Peyer's patch (tissue), 4 donors: ENCODE measurements around the gene KRT80. TPM values are rescaled to one million over a fixed set of nuclear protein-coding genes. Genes with fewer than 3 reads are reported as not detected.

Experiments used
- DNase-seq, 3 donors: peaks; one replicate each; pipeline ENCODE4 v3.0.0-alpha.2; 2017 to 2019
- H3K27ac ChIP-seq, 4 donors: fragments of 200-600 bp; sonication (generic); one replicate each; pipeline ENCODE4 v1.5.1; 2016 to 2019
- H3K27me3 ChIP-seq, 2 donors: fragments of 200-600 bp; sonication (generic); one replicate each; pipeline ENCODE4 v1.5.1; 2019
- H3K36me3 ChIP-seq, 3 donors: fragments of 200-600 bp; sonication (generic); one replicate each; pipeline ENCODE4 v1.5.1; 2016 to 2019
- H3K4me1 ChIP-seq, 4 donors: fragments of 200-600 bp; sonication (generic); one replicate each; pipeline ENCODE4 v1.5.1; 2016 to 2019
- H3K4me3 ChIP-seq, 4 donors: fragments of 200-600 bp; sonication (generic); 1 replicate in 3 of 4; 2 replicates in 1 of 4; pipeline ENCODE4 v1.5.1; 2016 to 2019; ENCODE audit warnings: mild to moderate bottlenecking in 1 of 4
- H3K9me3 ChIP-seq, 4 donors: fragments of 200-600 bp; sonication (generic); one replicate each; pipeline ENCODE4 v1.5.1; 2016 to 2019; ENCODE audit warnings: mild to moderate bottlenecking in 1 of 4
- POLR2A ChIP-seq, 2 donors: fragments of 450-650 bp; IDR thresholded peaks; one replicate each; pipeline ENCODE4 v1.5.1; 2017; ENCODE audit warnings: antibody characterized with exemption in 2 of 2, mild to moderate bottlenecking in 2 of 2, moderate library complexity in 2 of 2
- total RNA-seq, 4 donors: library from RNA; depleted of rRNA; stranded (reverse); fragments of >200 nt; gene quantifications; one replicate each; pipeline ENCODE4 v1.1.0, GENCODE V29; 2016
- TF ChIP-seq, protein P1 (sequence below), 6 experiments: fragments of 450-650 bp in 4 of 6; fragments of 200-600 bp in 2 of 6; sonication (generic) in 1 of 6; IDR thresholded peaks; one replicate each; pipeline ENCODE4 v1.5.1; 2017 to 2019; ENCODE audit warnings: antibody characterized with exemption in 6 of 6, mild to moderate bottlenecking in 3 of 6, moderate library complexity in 1 of 6

The KRT80 gene
- total RNA-seq, 4 donors from 2014 or later, result 0.13 to 0.38 TPM; not detected in 2

DNA sequence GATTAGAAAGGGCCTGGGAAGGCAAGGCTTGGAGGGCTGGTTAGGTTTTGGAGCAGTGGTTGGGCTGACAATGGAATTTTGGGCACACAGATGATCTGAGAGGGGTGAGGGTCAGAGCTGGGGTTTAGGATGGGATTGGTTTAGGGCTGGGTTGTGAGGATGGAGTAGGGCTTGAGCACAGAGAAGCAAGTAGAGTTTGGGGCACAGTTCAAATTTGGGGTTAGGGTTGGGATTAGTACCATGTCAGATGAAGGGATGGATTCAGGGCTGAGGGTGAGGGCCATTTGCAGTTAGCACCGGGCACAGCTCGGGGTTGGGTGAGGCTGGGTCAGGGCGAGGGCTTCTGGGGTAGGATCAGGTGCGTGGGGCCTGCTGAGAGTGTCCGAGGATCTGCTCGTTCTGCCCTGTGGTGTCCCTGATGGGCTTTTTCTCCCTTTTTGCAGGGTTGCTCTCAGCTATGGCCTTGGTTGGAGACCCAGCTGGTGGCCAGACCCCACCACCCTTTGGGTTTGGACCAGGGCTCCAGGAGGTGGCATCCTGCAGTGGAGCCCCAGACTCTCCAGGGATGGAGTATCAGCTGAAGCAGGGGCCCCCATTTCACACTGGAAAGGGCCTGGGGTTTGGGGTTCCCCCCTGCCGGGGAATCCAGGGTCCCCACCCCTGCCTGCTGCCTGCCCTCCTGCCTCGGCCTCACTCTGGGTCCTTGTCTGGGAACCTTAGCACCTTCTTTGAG is 45.6 kb downstream of the KRT80 start:
- Histone ChIP-seq H3K4me1 (peaks cover 0 to 47% (median 14%) of the 10 kb centered on the region in 4 donors), H3K27me3 (no peaks in the 10 kb centered on the region), H3K27ac (peak overlapping the region in 3 of 4 donors; percentile 83 to 90 (median 86)), H3K36me3 (no peaks in the 10 kb centered on the region), H3K4me3 (no peak overlapping the region), H3K9me3 (no peaks in the 10 kb centered on the region)
- no peak for DNase-seq
- no peak for TF ChIP-seq POLR2A (IDR thresholded peaks at IDR 0.05)
- TF ChIP-seq, protein P1, sequence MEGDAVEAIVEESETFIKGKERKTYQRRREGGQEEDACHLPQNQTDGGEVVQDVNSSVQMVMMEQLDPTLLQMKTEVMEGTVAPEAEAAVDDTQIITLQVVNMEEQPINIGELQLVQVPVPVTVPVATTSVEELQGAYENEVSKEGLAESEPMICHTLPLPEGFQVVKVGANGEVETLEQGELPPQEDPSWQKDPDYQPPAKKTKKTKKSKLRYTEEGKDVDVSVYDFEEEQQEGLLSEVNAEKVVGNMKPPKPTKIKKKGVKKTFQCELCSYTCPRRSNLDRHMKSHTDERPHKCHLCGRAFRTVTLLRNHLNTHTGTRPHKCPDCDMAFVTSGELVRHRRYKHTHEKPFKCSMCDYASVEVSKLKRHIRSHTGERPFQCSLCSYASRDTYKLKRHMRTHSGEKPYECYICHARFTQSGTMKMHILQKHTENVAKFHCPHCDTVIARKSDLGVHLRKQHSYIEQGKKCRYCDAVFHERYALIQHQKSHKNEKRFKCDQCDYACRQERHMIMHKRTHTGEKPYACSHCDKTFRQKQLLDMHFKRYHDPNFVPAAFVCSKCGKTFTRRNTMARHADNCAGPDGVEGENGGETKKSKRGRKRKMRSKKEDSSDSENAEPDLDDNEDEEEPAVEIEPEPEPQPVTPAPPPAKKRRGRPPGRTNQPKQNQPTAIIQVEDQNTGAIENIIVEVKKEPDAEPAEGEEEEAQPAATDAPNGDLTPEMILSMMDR (IDR thresholded peaks at IDR 0.05), result no peak

DNA sequence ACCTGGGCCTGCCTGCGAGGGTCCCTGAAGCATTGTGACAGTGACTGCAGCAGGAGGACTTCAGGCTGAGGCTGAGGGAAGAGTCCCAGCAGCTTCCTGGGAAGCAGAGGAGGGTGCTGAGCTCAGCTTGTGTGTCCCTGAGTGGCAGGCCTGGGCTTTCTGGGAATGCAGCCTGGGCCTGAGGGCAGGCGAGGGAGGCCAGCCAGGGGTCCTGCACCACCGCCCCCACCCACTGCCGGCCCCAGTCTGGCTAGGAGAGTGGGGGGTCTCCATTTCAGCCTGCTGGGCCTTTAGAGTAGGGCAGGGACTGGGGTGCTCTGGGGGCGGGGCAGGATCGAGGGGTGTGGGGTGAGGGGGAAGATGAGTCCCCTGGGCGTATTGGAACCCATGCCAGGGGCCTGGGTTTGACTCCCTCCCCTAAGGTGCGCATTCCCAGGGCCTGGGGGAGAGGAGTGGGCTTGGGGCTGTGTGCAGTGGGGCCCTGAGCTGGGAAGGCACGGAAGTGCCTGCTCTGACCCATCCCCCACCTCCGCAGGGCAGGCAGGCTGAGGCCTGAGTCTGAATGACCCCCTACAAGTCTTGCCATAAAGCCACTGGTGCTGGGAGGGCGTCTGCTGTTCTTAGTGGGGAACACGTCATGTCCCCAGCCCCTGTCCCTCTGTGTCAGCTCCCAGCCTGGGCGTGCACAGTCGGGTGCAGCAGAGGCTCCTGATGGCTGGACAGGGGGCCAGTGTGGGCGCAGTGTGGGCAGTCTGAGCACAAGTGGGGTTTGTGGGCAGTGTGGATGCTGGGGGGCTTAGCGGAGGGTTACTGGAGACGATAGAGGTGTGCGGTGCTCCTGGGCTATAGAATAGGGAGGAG is 46.4 kb downstream of the KRT80 start:
- peaks cover 0 to 47% (median 14%) of the 10 kb centered on the region in 4 donors for H3K4me1 ChIP-seq
- H3K4me3 ChIP-seq, result no peak overlapping the region
- H3K27ac ChIP-seq, result no peak overlapping the region
- H3K9me3 ChIP-seq, result no peaks in the 10 kb centered on the region
- TF ChIP-seq, protein P1 (IDR thresholded peaks at IDR 0.05), result no peak
- no peak for TF ChIP-seq POLR2A (IDR thresholded peaks at IDR 0.05)
- no peaks in the 10 kb centered on the region for H3K27me3 ChIP-seq
- no peak for DNase-seq
- no peaks in the 10 kb centered on the region for H3K36me3 ChIP-seq

- no peaks in the 10 kb centered on the region for H3K36me3 ChIP-seq
Measured at GRCh38 chr12:52144512-52145227, 47.1 kb downstream of the KRT80 start.

GRCh38 chr12:52142431-52142830 is 49.4 kb downstream of the KRT80 start:
- no peak for DNase-seq
- H3K27ac ChIP-seq, result no peak overlapping the region
- H3K27me3 ChIP-seq, result no peaks in the 10 kb centered on the region
- H3K4me1 ChIP-seq, result peaks cover 0 to 21% (median 7%) of the 10 kb centered on the region in 4 donors
- TF ChIP-seq, protein P1 (IDR thresholded peaks at IDR 0.05), result no peak
- TF ChIP-seq POLR2A (IDR thresholded peaks at IDR 0.05), result no peak
- H3K9me3 ChIP-seq, result no peaks in the 10 kb centered on the region
- H3K4me3 ChIP-seq, result no peak overlapping the region
- H3K36me3 ChIP-seq, result no peaks in the 10 kb centered on the region

More at GRCh38 chr12:52144512-52145227, 47.1 kb downstream of the KRT80 start:
- H3K9me3 ChIP-seq, result no peaks in the 10 kb centered on the region
- DNase-seq, result no peak
- TF ChIP-seq POLR2A (IDR thresholded peaks at IDR 0.05), result no peak
- TF ChIP-seq, protein P1 (IDR thresholded peaks at IDR 0.05), result no peak
- H3K27me3 ChIP-seq, result no peaks in the 10 kb centered on the region
- no peak overlapping the region for H3K27ac ChIP-seq
- H3K4me3 ChIP-seq, result no peak overlapping the region
- peaks cover 0 to 44% (median 14%) of the 10 kb centered on the region in 4 donors for H3K4me1 ChIP-seq

DNA sequence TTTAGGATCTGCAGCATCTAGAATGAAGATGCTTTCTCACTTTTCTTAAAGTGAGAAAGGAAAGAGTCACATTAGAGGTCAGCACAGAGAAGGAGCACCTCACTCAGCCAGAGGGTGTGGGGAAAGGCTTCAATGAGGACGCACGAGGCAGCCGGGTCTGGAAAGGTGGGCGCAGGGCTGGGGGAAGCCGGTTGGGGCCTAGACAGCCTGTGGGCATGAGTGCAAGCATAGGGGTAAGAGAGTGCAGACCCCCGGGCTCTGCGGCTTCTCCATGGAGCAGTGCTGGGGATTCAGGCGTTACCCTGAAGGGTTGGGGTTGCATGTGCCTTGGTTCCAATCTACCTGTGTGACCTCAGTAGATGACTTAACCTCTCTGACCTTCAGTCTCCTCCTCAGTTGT is 49.9 kb downstream of the KRT80 start:
- no peak for TF ChIP-seq POLR2A (IDR thresholded peaks at IDR 0.05)
- TF ChIP-seq, protein P1 (IDR thresholded peaks at IDR 0.05), result no peak
- Histone ChIP-seq H3K9me3 (no peaks in the 10 kb centered on the region), H3K36me3 (no peaks in the 10 kb centered on the region), H3K4me3 (no peak overlapping the region), H3K27ac (no peak overlapping the region), H3K4me1 (peaks cover 0 to 16% (median 3%) of the 10 kb centered on the region in 4 donors), H3K27me3 (no peaks in the 10 kb centered on the region)
- no peak for DNase-seq
